ENCODE results near the gene WDR88. TPM values are rescaled to one million over a fixed set of nuclear protein-coding genes. Genes with fewer than 3 reads are reported as not detected.

The WDR88 gene
- total and polyA plus RNA-seq, 2 experiments from 2014 or later = not detected

DNA sequence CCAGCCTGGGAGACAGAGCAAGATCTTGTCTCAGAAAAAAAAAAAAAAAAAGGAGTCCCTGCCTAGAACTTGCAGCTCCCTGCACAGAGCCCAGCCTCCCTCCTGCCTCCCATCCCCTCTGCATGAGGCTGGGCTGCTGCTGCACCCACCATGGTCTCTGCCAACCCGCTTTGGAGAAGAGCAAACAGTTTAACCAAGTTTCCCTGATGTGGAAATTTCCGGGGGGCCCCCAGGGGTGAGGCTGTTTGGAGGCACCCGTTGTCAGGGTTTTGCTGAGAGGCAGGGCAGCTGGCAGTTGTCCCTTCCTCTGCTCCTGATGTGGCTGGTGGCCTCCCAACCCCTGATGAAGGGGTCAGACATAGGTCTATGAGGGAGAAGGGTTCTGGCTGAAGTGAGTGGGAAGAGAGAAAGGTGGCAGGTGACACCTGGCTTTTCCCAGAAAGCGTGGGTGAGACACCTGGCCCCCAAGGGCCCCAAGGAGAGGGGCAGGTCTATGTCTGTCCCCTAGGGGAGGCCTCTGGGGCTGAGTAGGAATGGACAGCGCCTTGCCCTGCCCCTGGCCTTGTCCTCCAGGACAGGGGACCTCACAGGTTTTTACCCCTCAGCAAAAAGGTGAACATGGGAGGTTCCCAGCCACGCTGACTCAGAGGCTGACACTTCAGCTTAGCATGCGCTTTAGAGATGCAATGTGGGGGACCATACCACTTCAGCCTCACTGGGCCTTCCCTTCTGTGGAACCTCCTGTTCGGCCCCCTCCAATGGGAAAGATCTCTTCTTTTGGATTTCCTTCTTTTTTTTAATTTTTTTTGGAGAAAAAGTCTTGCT is 67.7 kb downstream of the WDR88 start:
- H4K20me1 ChIP-seq (replicated peaks; ENCODE audit: insufficient read depth) = peaks cover 4% of the 10 kb centered on the region; the same call in 1 of the 2 replicates
- no peaks in the 10 kb centered on the region for H3K36me3 ChIP-seq (ENCODE audit: insufficient read depth)
- no peak overlapping the region for H2AFZ ChIP-seq
- H3K27ac Mint-ChIP-seq = no peak overlapping the region
- no peak overlapping the region for H3K4me2 ChIP-seq
- peaks cover 5% of the 10 kb centered on the region; the same call in 1 of the 2 replicates for H3K4me1 ChIP-seq (ENCODE audit: insufficient read depth)
- no peaks in the 10 kb centered on the region for H3K9me3 Mint-ChIP-seq
- H3K4me1 Mint-ChIP-seq = no peaks in the 10 kb centered on the region
- H3K79me2 ChIP-seq (replicated peaks; ENCODE audit: insufficient read depth) = no peaks in the 10 kb centered on the region
- H3K9me2 ChIP-seq (ENCODE audit: insufficient read depth) = no peaks in the 10 kb centered on the region
- H3K27me3 ChIP-seq (ENCODE audit: insufficient read depth) = peaks cover 5% of the 10 kb centered on the region; the same call in 1 of the 2 replicates
- H3K36me3 Mint-ChIP-seq (ENCODE audit: low read depth) = peaks cover 7% of the 10 kb centered on the region
- ATAC-seq (no peak), DNase-seq (ENCODE audit: low spot score) (no peak)
- TF ChIP-seq ZNF331 (CRISPR knock-in tag; IDR thresholded peaks at IDR 0.05; ENCODE audit: low read depth) (no peak), EZH2phosphoT487 (IDR thresholded peaks at IDR 0.05; ENCODE audit: unreplicated experiment) (no peak), CREB1 (CRISPR knock-in tag; IDR thresholded peaks at IDR 0.05; ENCODE audit: low read depth) (no peak), NANOG (IDR thresholded peaks at IDR 0.05; ENCODE audit: borderline replicate concordance) (no peak), ZNF114 (CRISPR knock-in tag; IDR thresholded peaks at IDR 0.05) (no peak)
- TF ChIP-seq, protein P1, sequence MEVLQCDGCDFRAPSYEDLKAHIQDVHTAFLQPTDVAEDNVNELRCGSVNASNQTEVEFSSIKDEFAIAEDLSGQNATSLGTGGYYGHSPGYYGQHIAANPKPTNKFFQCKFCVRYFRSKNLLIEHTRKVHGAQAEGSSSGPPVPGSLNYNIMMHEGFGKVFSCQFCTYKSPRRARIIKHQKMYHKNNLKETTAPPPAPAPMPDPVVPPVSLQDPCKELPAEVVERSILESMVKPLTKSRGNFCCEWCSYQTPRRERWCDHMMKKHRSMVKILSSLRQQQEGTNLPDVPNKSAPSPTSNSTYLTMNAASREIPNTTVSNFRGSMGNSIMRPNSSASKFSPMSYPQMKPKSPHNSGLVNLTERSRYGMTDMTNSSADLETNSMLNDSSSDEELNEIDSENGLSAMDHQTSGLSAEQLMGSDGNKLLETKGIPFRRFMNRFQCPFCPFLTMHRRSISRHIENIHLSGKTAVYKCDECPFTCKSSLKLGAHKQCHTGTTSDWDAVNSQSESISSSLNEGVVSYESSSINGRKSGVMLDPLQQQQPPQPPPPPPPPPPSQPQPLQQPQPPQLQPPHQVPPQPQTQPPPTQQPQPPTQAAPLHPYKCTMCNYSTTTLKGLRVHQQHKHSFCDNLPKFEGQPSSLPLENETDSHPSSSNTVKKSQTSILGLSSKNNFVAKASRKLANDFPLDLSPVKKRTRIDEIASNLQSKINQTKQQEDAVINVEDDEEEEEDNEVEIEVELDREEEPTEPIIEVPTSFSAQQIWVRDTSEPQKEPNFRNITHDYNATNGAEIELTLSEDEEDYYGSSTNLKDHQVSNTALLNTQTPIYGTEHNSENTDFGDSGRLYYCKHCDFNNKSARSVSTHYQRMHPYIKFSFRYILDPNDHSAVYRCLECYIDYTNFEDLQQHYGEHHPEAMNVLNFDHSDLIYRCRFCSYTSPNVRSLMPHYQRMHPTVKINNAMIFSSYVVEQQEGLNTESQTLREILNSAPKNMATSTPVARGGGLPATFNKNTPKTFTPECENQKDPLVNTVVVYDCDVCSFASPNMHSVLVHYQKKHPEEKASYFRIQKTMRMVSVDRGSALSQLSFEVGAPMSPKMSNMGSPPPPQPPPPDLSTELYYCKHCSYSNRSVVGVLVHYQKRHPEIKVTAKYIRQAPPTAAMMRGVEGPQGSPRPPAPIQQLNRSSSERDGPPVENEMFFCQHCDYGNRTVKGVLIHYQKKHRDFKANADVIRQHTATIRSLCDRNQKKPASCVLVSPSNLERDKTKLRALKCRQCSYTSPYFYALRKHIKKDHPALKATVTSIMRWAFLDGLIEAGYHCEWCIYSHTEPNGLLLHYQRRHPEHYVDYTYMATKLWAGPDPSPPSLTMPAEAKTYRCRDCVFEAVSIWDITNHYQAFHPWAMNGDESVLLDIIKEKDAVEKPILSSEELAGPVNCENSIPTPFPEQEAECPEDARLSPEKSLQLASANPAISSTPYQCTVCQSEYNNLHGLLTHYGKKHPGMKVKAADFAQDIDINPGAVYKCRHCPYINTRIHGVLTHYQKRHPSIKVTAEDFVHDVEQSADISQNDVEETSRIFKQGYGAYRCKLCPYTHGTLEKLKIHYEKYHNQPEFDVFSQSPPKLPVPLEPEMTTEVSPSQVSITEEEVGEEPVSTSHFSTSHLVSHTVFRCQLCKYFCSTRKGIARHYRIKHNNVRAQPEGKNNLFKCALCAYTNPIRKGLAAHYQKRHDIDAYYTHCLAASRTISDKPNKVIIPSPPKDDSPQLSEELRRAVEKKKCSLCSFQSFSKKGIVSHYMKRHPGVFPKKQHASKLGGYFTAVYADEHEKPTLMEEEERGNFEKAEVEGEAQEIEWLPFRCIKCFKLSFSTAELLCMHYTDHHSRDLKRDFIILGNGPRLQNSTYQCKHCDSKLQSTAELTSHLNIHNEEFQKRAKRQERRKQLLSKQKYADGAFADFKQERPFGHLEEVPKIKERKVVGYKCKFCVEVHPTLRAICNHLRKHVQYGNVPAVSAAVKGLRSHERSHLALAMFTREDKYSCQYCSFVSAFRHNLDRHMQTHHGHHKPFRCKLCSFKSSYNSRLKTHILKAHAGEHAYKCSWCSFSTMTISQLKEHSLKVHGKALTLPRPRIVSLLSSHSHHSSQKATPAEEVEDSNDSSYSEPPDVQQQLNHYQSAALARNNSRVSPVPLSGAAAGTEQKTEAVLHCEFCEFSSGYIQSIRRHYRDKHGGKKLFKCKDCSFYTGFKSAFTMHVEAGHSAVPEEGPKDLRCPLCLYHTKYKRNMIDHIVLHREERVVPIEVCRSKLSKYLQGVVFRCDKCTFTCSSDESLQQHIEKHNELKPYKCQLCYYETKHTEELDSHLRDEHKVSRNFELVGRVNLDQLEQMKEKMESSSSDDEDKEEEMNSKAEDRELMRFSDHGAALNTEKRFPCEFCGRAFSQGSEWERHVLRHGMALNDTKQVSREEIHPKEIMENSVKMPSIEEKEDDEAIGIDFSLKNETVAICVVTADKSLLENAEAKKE (CRISPR knock-in tag; IDR thresholded peaks at IDR 0.05) = no peak
- TF ChIP-seq, protein P2, sequence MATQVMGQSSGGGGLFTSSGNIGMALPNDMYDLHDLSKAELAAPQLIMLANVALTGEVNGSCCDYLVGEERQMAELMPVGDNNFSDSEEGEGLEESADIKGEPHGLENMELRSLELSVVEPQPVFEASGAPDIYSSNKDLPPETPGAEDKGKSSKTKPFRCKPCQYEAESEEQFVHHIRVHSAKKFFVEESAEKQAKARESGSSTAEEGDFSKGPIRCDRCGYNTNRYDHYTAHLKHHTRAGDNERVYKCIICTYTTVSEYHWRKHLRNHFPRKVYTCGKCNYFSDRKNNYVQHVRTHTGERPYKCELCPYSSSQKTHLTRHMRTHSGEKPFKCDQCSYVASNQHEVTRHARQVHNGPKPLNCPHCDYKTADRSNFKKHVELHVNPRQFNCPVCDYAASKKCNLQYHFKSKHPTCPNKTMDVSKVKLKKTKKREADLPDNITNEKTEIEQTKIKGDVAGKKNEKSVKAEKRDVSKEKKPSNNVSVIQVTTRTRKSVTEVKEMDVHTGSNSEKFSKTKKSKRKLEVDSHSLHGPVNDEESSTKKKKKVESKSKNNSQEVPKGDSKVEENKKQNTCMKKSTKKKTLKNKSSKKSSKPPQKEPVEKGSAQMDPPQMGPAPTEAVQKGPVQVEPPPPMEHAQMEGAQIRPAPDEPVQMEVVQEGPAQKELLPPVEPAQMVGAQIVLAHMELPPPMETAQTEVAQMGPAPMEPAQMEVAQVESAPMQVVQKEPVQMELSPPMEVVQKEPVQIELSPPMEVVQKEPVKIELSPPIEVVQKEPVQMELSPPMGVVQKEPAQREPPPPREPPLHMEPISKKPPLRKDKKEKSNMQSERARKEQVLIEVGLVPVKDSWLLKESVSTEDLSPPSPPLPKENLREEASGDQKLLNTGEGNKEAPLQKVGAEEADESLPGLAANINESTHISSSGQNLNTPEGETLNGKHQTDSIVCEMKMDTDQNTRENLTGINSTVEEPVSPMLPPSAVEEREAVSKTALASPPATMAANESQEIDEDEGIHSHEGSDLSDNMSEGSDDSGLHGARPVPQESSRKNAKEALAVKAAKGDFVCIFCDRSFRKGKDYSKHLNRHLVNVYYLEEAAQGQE (IDR thresholded peaks at IDR 0.05; ENCODE audit: unreplicated experiment) = no peak
- H3F3A ChIP-seq (replicated peaks; ENCODE audit: low read depth) = no peaks in the 10 kb centered on the region
- H3K4me3 ChIP-seq = no peak overlapping the region
- H3K4me3 Mint-ChIP-seq = no peak overlapping the region
- peaks cover 11% of the 10 kb centered on the region for H3K27me3 Mint-ChIP-seq (ENCODE audit: insufficient read depth, low read depth, poor library complexity)
- H3K27ac ChIP-seq (ENCODE audit: low read depth) = no peak overlapping the region
